HG03045 (cell line): ENCODE results near the gene CEACAM4.
"Not testable (repeated sequence)": the region's sequence is repeated elsewhere in the genome, so short reads cannot be mapped to it uniquely, and the experiment has no call there.

ENCODE experiments used
- ATAC-seq: cut with Tn5 transposase; IDR thresholded peaks from one replicate; pipeline ENCODE4 v1.9.1; 2021; ENCODE audit warnings: mild to moderate bottlenecking, moderate library complexity; ENCODE audit not compliant: unreplicated experiment

Gene CEACAM4

DNA sequence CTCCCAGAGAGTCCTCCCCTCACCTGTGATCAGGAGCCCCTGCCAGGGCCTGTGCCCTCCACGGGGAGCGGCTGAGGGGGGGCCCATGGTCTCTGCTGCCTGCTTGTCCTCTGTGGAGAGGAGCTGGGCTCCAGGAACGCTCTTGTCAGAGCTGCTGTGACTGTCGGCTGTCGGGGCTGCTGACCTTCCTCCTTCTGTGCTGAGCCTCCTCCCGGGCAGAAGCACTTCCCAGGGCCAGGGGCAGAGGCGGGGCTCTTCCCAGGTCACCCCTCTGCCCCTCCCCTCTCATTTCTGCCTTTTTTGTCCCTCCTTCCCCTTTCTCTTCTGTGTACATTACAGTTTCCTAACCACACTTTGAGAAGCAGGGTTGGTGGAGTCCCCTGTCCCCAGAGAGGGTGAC is at the start of gene CEACAM4:
Gene CEACAM4, minus strand, starts transcription at position 198 of the 400 bp plus-strand sequence. Its CDS starts 111 bp downstream, at position 87.
- no peak for ATAC-seq

DNA sequence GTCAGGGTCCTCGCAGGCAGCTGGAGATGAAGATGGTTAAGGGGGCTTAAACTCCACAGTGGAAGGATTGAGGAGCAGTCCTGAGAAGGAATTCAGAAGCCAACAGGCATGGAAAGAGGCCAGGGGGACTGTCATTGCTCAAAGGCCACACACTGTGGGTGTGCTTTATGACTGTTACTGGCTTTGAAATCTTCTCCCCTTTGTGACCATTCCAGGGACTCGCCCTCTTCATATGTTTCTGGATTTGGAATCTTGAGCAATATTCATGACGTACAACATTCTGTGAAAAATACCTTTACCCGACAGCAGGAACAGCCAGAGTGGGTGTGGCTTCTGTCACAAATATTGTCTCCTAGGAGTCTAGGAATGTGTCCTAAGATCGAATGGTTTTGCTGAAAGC is 44.6 kb upstream of the CEACAM4 start:
- no peak for ATAC-seq

DNA sequence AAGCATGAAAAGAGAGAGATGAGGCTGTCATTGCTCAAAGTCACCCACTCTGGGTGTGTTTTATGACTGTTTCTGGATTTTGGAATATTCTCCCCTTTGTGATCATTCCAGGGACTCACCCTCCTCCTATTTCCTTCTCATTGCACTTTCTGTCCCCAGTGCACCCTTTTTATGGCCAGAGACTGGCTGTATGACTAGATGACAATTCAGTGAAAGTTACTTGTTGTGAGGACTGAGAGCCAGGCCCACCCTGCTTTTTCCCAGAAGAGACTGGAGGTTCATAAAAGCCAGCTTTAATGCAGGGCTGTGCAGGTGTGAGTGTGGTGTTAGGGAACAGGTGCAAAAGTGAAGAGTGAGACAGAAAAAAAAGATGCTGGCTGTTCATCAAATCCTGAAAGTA is 43.9 kb upstream of the CEACAM4 start:
- no peak for ATAC-seq

DNA sequence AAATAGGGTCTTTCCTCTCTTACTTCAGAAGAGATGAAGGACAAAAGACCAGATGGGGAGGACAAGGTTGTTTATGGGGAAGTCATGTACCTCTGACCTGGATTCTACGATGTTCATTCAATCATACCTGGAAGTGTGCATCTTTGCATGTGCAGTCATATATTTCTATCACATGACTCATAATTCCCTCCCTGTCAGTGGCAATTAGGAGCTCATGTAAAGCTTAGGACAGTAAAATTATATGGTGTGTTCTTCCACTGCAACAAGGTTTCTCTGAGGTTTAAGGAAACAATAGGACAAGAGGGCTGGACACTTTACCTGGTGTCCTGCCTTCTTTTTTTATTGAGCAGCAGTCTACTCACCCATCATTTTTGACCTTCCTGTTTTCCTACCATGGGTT is 41.4 kb upstream of the CEACAM4 start:
- no peak for ATAC-seq

DNA sequence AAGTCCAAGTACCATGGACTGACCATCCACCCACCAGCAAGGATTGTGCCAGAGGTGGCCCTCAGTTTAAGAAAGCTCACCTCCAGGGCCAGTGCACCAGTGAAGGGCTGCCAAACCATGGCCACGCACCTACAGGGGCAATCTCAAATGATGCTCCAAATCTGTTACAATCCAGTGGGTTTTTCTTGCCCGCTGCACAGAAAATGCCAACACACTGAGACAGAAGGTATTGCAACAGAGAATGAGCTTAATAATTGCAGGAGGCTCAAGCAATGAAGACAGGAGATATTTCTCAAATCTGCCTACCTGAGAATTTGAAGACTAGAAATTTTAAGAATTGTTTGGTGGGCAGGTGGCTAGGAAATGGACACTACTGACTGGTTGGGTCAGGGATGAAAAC is 39.2 kb upstream of the CEACAM4 start:
- no peak for ATAC-seq

DNA sequence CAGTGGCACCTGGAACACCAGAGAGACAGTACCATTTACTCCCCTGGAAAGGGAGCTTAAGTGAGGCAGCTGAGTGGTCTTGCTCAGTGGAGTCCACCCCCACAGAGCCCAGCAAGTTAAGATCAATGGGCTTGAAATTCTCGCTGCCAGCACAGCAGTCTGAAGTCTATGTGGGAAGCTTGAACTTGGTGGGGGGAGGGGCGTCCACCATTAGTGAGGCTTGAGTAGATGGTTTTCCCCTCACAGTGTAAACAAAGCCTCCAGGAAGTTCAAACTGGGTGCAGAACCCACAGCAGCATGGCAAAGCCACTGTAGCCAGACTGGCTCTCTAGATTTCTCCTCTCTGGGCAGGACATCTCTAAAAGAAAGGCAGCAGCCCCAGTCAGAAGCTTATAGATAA is 30.3 kb upstream of the CEACAM4 start:
- ATAC-seq: no peak

DNA sequence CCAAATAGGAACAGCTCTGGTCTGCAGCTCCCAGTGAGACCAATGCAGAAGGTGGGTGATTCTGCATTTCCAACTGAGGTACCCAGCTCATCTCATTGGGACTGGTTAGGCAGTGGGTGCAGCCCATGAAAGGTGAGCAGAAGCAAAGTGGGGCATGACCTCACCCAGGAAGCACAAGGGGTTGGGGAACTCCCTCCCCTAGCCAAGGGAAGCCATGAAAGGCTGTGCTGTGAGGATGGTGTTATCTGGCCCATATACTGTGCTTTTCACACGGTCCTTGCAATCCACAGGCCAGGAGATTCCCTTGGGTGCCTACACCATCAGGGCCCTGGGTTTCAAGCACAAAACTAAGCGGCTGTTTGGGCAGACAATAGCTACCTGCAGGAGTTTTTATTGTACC is 29.9 kb upstream of the CEACAM4 start:
- not testable (repeated sequence) for ATAC-seq

DNA sequence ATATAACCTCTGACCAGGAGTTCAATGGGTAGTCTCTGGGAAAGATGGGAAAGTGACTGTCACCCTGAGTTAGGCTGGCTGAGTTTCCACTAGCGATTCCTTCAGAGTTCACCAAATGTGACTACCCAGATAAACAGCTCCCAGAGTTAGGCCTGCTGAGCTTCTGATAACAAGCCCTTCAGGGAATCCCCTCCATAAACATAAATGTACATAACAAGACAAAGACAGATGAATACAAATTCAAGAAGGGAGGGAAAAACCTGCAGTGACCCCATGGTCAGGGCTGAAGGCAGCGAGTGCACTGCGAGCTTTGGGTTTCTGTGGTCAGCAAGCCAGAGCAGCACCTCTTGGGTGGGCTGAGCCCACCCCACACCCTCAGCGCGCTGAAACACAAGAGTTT is 25.4 kb upstream of the CEACAM4 start:
- ATAC-seq: no peak

DNA sequence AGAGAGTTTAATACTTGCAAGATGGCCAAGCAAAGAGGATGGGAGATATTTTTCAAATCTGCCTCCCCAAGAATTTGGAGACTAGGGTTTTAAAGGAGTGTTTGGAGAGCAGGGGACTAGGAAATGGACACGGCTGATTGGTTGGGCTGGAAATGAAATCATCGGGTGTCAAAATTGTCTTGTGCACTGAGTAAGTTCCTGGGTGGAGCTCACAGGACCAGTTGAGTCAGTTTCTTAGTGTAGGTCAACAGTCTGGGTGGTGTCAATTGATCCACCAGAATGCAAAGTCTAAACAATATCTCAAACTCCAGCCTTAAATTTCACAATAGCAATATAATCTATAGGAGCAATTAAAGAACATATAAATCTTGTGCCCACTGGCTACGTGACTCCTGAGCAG is 23.0 kb upstream of the CEACAM4 start:
- ATAC-seq: no peak

DNA sequence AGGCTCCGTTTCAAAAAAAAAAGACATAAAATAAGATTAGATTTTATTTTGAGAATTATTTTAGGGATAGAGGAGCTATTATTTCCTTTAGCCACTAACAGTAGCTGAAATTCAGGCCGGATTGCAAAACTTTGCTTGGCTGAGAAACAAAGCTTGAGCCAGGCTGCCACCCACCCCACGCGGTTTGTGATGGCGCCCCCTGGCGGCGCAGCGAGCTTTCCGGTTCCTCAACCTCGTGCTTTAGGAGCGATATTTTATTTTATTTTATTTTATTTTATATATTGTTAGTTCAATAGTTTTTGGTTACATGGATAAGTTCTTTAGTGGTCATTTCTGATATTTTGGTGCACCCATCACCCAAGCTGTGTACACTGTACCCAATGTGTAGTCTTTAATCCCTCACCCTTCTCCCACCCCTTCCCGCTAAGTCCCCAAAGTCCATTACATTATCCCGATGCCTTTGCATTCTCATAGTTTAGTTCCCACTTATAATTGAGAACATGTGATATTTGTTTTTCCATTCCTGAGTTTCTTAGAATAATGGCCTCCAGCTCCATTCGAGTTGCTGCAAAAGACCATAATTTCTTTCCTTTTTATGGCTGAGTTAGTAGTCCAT is 19.8 kb upstream of the CEACAM4 start:
- ATAC-seq: no peak

DNA sequence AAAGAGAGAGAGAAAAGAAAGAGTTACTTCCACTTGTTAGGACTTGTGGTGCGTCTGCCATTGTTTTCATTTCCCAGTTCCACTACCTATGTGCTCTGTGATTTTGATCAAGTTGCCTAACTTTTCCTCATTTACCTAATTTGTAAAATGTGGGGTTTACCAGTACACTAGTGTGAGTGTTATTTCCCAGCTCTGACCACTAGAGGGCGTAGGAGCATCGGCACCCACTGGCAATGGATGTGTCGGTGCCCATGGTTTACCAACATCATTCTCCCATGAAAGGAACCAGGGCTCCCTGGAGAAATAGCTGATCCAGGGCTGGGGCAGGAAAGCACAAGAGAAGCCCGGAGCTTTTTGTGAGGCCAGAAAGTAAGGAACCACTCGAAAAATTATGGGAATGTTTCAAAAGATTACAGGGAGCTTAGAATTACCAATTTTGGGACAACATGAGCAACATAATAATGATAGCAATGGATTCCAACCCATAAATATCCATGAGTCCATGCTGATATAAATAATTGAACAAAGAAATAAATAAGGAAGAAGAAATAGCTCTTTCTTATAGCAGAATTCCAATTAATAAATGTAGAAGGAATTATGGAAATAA is 15.1 kb upstream of the CEACAM4 start:
- no peak for ATAC-seq

DNA sequence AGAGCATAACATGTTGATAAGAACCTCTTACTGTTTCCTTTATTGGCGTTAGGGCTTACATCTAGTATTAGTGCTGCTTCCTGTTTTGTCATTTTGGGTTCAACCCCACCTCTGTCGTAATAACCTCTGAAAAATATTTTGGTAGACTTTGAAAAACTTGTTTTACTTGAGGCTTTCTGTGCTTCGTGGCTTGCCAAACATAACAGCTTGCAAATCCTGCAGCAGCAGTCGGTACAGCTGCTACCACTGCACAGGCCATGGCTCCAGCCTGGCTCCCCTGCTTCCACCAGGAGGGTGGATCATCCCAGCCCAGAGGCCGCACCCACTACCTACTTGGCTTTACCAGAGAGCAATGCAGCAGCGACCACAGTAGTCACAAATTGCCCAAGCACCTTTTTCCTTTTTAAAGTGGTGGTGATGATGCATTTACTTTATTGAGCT is 11.8 kb upstream of the CEACAM4 start:
- ATAC-seq: no peak

DNA sequence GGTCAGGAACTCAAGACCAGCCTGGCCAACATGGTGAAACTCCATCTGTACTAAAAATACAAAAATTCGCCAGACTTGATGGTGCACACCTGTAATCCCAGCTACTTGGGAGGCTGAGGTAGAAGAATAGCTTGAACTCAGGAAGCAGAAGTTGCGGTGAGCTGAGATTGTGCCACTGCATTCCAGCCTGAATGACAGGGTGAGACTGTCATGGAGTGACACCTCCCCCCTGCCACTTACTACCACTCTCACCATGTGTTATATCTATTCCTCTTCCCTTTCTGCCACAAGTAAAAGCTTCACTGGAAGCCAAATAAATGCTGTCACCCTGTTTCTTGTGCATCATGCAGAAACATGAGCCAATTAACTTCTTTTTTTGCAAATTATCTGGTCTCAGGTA is 10.6 kb upstream of the CEACAM4 start:
- no peak for ATAC-seq

DNA sequence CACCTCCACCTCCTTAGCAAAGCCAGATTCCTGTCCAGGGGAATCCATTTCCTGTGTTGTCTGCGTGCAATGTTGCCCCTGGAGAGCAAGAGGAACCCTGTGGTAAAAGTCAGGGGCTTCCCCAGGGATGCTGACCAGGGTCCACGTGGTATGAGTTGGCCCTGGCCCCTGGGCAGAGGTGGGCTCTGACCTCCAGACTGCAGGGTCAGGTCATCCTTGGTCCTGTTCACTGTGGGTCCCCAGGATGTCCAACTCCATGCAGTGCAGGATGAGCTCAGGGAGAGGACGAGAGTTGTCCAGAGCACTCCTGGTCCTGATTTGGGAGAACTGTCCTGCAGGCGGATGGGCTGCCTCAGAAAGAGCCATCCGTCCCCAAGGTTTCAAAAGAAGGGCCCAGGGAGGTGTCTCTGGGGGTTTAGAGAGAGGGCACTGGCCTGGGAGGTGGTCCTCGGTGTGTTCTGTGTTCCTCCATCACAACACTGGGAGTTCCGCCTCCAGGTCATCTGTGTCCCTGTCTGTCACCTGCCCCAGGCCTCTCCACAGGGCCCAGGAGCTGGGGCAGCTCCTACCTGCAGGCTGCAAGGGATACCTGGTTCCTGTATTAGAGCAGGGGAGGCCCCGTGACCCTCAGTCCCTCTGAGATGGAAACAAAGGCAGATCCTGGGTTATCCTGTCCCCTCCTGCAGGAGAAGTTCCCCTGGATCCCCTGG is 1.2 kb upstream of the CEACAM4 start:
- ATAC-seq: no peak

DNA sequence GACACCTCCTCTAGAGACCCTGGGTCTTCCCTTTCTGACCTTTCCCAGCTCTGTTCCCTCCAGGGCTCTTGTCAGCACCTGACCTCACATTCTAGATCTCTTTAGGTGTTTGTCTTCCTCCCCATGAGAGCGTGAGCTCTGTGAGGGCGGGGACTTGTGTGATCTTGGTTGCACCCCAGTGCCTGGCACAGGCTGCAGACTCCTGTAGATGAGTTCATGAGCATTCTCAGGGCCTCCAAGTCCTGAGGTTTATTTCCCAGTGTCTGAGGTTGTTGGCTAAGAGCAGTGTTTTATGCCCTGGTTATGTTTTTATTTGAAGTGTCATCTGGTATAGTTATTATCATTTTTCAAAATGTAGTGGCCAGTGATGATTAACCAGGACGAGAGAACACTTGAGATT is 596 bp downstream of the CEACAM4 start:
- no peak for ATAC-seq

DNA sequence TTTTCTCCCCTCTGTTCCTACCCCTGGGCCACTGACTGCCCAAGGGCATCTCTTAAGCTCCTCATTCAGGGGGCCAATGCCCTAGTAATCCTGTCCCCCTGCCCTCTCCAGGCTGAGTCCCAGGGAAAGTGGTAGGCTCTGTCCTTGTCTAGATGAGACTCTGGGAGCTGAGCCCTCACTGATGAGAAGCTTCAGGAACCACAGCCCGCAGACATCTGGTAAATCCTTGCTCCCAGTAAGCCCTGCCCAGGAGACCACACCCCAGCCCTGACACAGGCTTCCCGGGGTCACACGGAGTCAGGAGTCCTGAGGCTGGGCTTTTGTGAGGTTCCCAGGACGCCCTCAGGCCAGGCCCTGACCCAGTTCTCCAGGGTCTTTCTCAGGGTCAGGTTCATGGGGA is 1.9 kb downstream of the CEACAM4 start:
- no peak for ATAC-seq

DNA sequence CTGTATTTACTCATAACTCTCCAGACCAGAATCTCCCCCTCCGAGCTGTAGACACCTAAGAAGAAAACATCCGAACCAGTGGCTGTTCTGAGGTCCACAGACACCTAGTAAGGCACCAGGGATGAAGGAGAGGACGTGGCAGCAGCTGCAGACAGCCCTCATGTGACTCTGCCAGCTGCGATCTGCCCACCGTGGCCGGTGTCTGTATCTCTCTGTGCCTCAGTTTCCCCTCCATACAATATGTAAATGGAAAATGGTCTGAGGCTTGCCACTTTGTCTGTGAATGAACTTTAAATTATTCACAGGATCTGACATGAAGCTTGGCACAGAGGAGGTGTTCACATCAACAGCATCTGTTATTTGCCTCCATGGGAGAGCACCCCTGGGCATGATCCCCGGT is 2.4 kb downstream of the CEACAM4 start:
- ATAC-seq: no peak

DNA sequence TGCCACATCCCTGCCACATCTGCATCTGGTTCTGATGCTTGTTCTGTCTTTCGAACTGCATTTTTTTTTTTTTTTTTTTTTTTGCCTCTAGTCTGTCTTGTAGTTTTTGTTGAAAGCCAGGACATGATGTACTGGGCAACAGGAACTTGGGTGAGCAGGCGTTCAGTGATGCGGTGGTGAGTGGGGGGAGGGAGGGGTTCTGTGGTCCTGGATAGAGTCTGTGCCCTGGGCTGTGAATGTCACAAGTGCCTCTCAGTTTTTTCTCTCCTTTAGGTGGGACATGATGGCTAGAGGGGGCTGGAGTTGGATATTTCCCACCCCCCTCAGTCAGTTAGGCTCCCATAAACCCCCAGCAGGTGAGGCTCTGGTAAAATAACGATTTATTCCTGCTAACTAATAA is 3.5 kb downstream of the CEACAM4 start:
- ATAC-seq: no peak

DNA sequence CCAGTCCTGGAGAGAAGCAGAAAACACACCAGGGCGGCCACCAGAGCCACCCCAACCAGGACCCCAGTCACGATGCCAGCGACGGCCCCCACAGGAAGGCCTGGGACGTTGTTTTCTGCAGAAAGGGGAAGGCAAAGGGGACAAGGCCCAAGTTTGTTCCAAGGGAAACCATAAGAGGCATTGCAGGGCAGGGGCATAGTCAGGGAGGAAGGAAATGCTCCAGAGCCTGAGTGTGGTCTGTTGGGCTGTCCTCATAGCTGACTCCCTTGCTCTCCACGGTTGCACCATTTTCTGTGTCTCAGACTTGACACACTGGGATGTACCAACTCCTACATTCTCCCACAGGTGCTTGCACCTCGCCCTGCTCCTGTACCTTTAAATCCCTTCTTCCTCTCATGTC is 5.2 kb downstream of the CEACAM4 start:
- ATAC-seq: no peak

DNA sequence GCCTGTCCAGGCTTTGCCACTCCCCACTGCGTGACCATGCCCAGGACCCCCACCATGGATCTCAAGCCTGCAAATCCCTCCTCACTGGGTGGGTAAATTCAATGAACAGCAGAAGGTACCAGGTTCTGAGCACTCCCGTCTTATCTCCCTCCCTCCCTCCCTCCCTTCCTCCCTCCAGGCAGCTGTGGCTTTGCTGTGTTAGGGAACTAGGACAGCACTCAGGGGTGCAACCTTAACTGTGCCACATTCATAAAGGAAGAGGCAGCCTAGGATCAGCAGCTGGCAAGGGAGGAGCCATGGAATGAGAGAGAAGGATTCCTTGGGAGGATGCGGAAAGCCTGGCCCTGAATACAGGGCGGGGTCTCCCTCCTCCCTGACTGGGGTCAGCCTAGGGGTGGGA is 5.6 kb downstream of the CEACAM4 start:
- no peak for ATAC-seq

DNA sequence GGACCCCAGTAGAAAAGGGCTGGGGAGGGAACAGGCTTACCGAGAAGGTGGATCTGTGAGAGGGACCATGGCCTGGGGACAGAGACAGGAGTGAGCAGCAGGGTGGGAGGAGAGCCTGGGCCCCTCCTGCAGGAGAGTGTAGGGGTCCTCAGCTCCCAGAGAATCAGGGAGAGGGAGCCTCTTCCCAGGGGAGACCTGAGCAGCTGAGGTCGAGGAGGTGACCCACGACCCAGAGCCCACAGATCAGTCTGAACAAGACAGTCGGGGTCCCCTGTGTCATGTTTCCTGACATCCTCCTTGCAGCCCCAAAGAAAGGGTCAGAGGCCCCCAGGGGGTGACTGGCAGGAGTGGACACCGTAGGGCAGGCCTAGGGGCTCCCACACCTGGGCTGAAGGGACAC is 6.7 kb downstream of the CEACAM4 start:
- ATAC-seq: no peak

DNA sequence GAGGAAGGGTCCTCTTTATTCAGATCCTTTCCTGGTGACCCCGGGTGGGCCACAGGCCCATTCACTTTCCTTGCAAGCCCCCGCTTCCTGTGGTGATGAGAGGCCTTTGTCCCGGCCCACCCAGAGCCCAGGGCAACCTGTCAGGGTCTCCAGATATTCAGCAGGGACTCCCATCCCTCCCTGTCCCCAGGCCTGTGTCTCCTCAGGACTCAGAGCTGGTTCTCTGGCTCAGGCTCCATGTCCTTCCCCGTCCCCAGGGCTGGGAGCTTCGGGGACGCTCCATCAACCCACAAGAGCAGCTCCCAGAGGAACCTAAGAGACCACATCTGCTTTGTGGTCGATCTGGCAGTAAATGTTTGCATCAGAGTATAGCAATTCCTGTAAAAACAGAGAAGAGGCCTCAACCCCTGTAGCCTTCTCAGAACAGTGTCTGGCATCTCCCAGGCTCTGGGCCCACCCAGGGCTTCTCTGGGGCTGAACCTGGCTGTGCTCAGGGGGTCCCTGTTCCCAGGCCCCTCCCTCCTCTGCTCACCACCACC is 7.8 kb downstream of the CEACAM4 start:
- no peak for ATAC-seq
